GM18907 (cell line): Measurements from ENCODE around the gene RAB3GAP2.
"Not testable (repeated sequence)": the region's sequence is repeated elsewhere in the genome, so short reads cannot be mapped to it uniquely, and the experiment has no call there.

ENCODE experiments used
- ATAC-seq: cut with Tn5 transposase; IDR thresholded peaks from one replicate; pipeline ENCODE4 v1.9.1; 2021; ENCODE audit warnings: mild to moderate bottlenecking, moderate library complexity; ENCODE audit not compliant: unreplicated experiment

The RAB3GAP2 gene

DNA sequence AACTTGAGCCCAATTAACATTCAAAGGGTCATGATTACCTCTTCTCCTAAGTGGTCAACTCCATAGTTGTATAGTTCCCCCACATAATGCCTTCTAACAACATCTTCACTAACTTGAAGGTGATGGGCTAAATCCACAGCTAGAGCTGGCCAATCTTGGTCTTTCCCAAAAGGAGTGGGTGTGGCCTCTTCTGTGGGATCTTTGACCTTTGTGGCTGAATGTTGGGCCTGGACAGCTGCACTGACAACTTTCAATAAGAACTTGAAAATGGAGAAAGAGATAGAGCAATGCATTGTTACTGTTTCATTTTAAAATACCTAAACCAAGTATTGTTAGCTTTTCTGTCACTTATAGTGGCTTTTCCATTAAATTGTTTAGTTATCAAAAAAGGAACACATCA lies 119.1 kb downstream of the RAB3GAP2 start:
- ATAC-seq: no peak

DNA sequence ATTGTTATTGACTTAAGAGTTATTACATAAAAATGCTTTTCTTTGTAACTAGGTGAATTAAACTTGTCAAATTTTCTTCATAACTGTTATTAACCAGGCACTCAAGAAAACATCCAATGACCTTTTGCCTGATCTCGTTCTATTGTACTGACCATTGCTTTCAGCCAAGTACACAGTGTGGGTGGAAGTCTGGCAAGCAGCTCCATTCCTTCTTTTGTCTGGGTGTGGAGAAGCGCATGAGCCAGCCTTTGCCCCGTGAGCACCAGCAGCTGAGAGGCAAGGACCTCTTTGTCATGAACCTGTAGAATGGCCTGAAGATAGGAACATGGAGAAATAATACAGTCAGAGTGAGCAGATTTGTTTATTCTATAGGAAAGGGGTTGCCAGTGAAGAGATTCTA lies 120.8 kb downstream of the RAB3GAP2 start:
- ATAC-seq: no peak

GRCh38 chr1:220149742-220150141 lies 122.5 kb downstream of the RAB3GAP2 start:
- peak; percentile 40 for ATAC-seq

- ATAC-seq: no peak
Measured at GRCh38 chr1:220144051-220144450, 128.2 kb downstream of the RAB3GAP2 start.

GRCh38 chr1:220139966-220140365 lies 132.3 kb downstream of the RAB3GAP2 start:
- no peak for ATAC-seq

- ATAC-seq: no peak
Measured at GRCh38 chr1:220137019-220137786, 135.1 kb downstream of the RAB3GAP2 start.

GRCh38 chr1:220135755-220136154 lies 136.5 kb downstream of the RAB3GAP2 start:
- ATAC-seq: no peak

DNA sequence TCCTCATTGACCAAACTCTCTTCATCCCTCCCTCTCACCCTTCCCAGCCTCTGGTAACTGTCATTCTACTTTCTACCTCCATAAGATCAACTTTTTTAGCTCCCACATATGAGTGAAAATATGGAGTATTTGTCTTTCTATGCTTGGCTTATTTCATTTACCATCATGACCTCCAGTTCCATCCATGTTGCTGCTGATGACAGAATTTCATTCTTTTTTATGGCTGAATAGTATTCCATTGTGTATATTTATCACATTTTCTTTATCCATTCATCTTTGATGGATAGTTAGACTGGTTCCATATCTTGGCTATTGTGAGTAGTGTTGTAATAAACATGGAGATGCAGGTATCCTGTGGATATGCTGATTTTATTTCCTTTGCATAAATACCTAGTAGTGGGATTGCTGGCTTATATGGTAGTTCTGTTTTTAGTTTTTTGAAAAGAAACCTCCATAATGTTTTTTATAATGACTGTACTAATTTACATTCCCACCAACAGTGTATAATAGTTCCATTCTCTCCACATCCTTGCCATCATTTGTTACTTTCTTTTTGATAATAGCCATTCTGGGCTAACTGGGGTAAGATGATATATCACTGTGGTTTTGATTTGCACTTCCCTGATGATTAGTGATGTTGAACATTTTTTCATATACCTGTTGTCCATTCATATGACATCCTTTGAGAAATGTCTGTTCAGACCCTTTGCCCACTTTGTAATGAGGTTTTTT lies 142.6 kb downstream of the RAB3GAP2 start:
- ATAC-seq: no peak

DNA sequence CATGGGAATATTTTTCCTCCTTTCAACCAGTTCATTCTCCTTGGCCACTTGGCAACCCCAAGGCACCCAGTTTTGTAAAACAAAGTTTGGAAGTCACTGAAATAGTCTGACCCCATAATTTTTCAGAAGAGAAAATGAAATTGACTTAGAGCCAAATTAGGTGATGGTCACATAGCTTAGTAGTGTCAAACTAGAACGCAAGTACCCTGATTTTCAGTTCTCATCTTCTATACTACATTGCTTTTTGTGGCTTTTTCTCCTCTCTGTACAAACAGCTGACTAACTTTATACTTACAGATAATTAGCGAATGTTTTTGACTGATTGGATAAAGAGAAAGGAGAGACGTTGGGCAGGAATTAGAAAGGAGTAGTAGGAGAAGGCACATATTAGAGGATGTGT lies 145.2 kb downstream of the RAB3GAP2 start:
- no peak for ATAC-seq

GRCh38 chr1:220124542-220124941 lies 147.7 kb downstream of the RAB3GAP2 start:
- ATAC-seq: no peak

GRCh38 chr1:220123889-220124288 lies 148.4 kb downstream of the RAB3GAP2 start:
- ATAC-seq: no peak

DNA sequence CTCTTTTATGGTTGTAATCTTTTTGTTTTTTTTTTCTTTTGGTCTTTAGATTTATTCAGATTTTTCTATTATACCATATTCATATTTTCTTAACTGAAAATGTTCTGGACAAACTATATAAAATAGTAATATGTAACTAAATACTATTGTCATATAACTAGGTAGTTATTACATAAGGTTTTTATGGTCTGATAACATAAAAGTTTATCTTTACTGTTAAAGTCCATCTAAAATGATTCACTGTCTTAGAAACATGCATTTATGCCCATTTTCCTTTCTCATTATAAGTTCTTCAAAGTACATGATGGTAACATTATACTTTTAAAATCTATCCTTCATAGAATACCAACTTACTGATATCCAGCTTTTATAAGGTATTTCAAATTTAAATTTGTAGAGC lies 149.2 kb downstream of the RAB3GAP2 start:
- ATAC-seq: no peak

DNA sequence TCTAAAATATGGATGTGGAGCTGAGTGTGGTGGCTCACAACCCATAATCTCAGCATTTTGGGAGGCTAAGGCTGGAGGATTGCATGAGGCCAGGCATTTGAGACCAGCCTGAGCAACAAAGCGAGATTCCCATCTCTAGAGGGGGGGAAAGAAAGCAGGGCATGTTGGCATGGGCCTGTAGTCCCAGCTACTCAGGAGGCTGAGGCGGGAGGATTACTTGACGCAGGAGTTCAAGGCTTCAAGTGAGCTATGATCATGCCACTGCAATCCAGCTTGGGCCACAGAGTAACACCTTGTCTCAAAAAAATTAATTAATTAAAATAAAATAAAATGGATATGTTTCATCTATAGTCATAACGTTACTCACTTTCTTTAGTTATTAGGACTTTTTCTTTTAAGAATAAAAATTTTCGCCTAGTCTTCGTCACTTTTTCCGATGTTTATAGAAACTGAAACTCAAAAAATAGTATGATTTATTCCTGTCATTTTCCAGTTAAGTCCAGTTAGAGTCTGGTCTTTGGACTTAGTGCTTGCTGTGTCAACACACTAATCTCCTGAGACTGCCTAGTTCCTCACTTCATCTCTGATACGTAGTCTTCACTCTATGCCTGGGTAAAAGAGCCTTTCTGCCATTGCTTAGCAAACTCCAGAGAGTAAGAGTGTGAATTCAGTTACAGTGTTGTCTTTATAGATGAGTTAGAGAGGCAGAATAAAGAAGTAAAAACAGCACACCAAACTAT lies 150.3 kb downstream of the RAB3GAP2 start:
- ATAC-seq: no peak

DNA sequence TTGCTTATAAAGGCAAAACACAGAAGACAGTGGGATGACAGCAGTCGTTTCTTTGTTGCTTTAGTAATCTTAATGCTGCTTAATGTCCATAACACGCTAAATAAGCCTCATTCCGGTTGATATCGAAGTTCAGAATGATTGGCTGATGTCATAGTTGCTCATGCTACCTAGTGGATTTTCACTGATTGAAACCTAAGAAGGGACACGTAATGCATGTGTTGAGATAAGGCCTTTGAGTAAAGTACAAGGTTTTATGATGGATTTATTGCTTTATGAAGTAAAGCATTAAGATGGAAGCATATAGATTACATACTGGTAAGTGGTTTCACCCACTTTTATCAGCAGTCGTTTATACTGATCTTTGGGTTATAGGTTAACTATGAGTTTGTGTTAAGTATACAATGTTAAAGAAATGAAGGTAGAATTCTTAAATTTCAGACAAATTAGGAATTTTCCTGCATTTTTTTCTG lies 153.2 kb downstream of the RAB3GAP2 start:
- no peak for ATAC-seq

DNA sequence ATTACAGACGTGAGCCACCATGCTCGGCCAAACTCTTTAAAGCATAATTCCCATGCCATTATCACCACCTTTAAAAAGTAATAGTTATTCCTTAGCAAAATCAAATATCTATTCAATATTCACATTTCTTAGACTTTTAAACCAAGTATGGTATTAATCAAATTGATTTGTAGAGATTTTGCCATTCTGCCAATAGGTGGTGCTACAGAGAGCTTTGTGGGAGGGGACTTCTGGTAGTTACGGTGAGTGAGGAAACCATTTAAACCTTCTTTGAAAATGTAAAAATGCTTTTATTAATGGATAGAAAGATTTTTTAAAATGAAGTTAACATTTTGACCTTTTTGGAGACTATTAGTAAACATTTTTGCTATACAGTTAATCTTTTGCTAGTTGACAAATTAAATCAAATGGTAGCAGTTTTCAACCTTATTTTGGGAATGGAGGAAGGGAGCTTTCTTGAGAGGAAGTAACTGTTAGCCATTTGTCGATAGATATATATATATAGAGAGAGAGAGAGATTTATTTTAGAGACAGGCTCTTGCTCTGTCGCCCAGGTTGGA lies 159.0 kb downstream of the RAB3GAP2 start:
- ATAC-seq: peak; percentile 72

GRCh38 chr1:220112600-220112999 lies 159.7 kb downstream of the RAB3GAP2 start:
- ATAC-seq: not testable (repeated sequence)

GRCh38 chr1:220110473-220110872 lies 161.8 kb downstream of the RAB3GAP2 start:
- not testable (repeated sequence) for ATAC-seq

DNA sequence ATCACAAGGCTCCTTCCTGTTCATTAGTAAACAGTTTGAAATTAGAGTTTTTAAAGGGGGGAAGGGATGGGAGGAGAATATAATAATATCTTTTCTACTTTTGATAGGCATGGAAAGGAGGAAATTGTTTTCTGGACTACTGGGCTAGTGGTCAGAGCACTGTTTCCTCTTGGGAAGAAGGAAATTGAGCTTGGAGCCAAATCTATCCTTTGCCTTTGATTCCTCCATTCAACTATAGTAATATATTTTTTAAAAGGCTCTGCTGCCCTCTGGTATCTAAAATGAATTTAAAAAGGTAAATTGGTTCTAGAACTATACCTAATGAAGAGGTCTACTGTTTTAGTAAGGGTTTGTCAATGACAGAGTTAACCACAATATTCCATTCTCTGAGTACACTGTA lies 172.4 kb downstream of the RAB3GAP2 start:
- ATAC-seq: no peak
